Measurements from ENCODE around the gene APH1A. TPM values are rescaled to one million over a fixed set of nuclear protein-coding genes. Genes with fewer than 3 reads are reported as not detected.

APH1A gene
- total and polyA plus RNA-seq, 2 of the 13 experiments (the other 11 are each of a cell fraction or from before 2014, with no cell fraction given): 114 to 130 TPM

- Histone ChIP-seq H3K4me1 (ENCODE audit: insufficient read depth, low read length) (peaks cover 33% of the 10 kb centered on the region), H4K20me1 (ENCODE audit: insufficient read depth, low read length) (no peaks in the 10 kb centered on the region), H3K9me3 (ENCODE audit: low read length) (no peaks in the 10 kb centered on the region), H3K36me3 (replicated peaks in 1 of 2; ENCODE audit: control insufficient read depth in 1 of 2, insufficient read depth in 2 of 2, low read length in 2 of 2) (no peaks in the 10 kb centered on the region), H3K27ac (ENCODE audit: extremely low read length, insufficient read depth, low read length) (no peak within 1 kb of the TSS), H3K27me3 (ENCODE audit: control insufficient read depth in 1 of 2, insufficient read depth in 2 of 2, low read length in 2 of 2) (peaks cover 0 to 4% of the 10 kb centered on the region in 2 experiments; a peak in 1 of 5 replicates), H3K4me3 (replicated peaks in 1 of 3; ENCODE audit: insufficient read depth in 1 of 3, low read depth in 2 of 3, low read length in 3 of 3) (peak within 1 kb of the TSS in 1 of 3 experiments; percentile 33; a peak in 1 of 6 replicates), H3K9ac (ENCODE audit: insufficient read depth, low read depth, low read length) (no peak within 1 kb of the TSS), H2AFZ (ENCODE audit: low read length) (no peak within 1 kb of the TSS), H3K4me2 (ENCODE audit: low read depth, low read length) (peak within 1 kb of the TSS; percentile 66), H3K79me2 (ENCODE audit: insufficient read depth, low read length) (no peaks in the 10 kb centered on the region)
- ATAC-seq (peak; percentile 19; the same call in 1 of the 3 replicates), DNase-seq (ENCODE audit: low spot score) (no peak), FAIRE-seq (no peak)
- no peak for TF ChIP-seq ZNF749 (CRISPR knock-in tag; IDR thresholded peaks at IDR 0.05; ENCODE audit: borderline replicate concordance)
- peak; percentile 62 for TF ChIP-seq NFYC (CRISPR knock-in tag; IDR thresholded peaks at IDR 0.05)
- 0 out of 2 replicates have a peak, but pooled peaks have one; percentile 20 for TF ChIP-seq MNT (IDR thresholded peaks at IDR 0.05)
- TF ChIP-seq RAD51 (IDR thresholded peaks at IDR 0.05; ENCODE audit: borderline replicate concordance): 0 out of 2 replicates have a peak, but pooled peaks have one; percentile 4
- TF ChIP-seq BHLHE40 (IDR thresholded peaks at IDR 0.05; ENCODE audit: low read length): peak; percentile 63
- TF ChIP-seq RFX5 (IDR thresholded peaks at IDR 0.05; ENCODE audit: low read depth, low read length): peak; percentile 79
- WGBS (ENCODE audit: low lambda C conversion rate): 84% methylated on average over 46 of the region's 46 CpGs
- BruUV-seq (replicated peaks): no TSS peak
- CTCF ChIA-PET (ENCODE audit: low intra/inter-chr PET ratio, low total read pairs): interaction anchor here (1.3 to 2.9 kb wide), 2 partner anchors 24 to 26 kb away, joined by 3 to 45 read pairs; partner anchors contain the start of gene CA14
- POLR2A ChIA-PET: interaction anchor here (2.3 kb wide), 2 partner anchors 24 to 26 kb away, joined by 16 to 24 read pairs; partner anchors contain the start of gene CA14
- intact Hi-C loops (cut with micrococcal nuclease; ENCODE audit: unreplicated experiment) (loop anchor here (1.0 kb wide), 1 partner anchor 27 kb away; no protein-coding TSS in a partner anchor), in situ Hi-C loops (cut with HindIII; ENCODE audit: extremely low pct_ligation_motif_present, low pct_unique_long_range_greater_than_20kb) (no loop called here)
Measured at GRCh38 chr1:150281758-150282557, 13.1 kb upstream of the APH1A start, which contains the start of gene CIART. Gene CIART (plus strand): TSS chr1:150282554. CDS start chr1:150283268, 714 bp downstream.

Measured in HepG2 (cell line).